ENCODE data around the gene C12orf75. TPM values are rescaled to one million over a fixed set of nuclear protein-coding genes. Genes with fewer than 3 reads are reported as not detected.

Gene C12orf75
- total and polyA plus RNA-seq, 8 donors: 4.9 to 145 (median 43.4) TPM; not detected in 1

GRCh38 chr12:105349138-105349537 is 18.6 kb downstream of the C12orf75 start:
- Histone ChIP-seq H3K36me3 (no peaks in the 10 kb centered on the region), H3K4me3 (no peak overlapping the region), H3K27me3 (no peaks in the 10 kb centered on the region), H3K4me1 (peaks cover 9 to 15% (median 10%) of the 10 kb centered on the region in 4 donors), H3K9me3 (no peaks in the 10 kb centered on the region), H3K27ac (no peak overlapping the region)
- 58 to 80% (median 64%) methylated on average over 1 of the region's 1 CpG for WGBS, 5 donors
- TF ChIP-seq EP300 (IDR thresholded peaks at IDR 0.05): no peak
- no peak for TF ChIP-seq CTCF (IDR thresholded peaks at IDR 0.05)
- TF ChIP-seq POLR2A (IDR thresholded peaks at IDR 0.05): no peak
- no peak for TF ChIP-seq POLR2AphosphoS5 (IDR thresholded peaks at IDR 0.05)
- no peak for DNase-seq
- intact Hi-C loops (cut with DNase I; ENCODE audit: low total_unique reads): no loop called here

- TF ChIP-seq CTCF (IDR thresholded peaks at IDR 0.05) (no peak), POLR2AphosphoS5 (IDR thresholded peaks at IDR 0.05) (no peak), POLR2A (IDR thresholded peaks at IDR 0.05) (no peak), EP300 (IDR thresholded peaks at IDR 0.05) (no peak)
Measured at GRCh38 chr12:105351523-105351922, 21.0 kb downstream of the C12orf75 start.

GRCh38 chr12:105352052-105352451 is 21.6 kb downstream of the C12orf75 start:
- intact Hi-C loops (cut with DNase I; ENCODE audit: low total_unique reads): no loop called here
- no peaks in the 10 kb centered on the region for H3K9me3 ChIP-seq
- no peaks in the 10 kb centered on the region for H3K36me3 ChIP-seq
- TF ChIP-seq EP300 (IDR thresholded peaks at IDR 0.05) (no peak), POLR2A (IDR thresholded peaks at IDR 0.05) (no peak), POLR2AphosphoS5 (IDR thresholded peaks at IDR 0.05) (no peak), CTCF (IDR thresholded peaks at IDR 0.05) (no peak)
- H3K27ac ChIP-seq: no peak overlapping the region
- H3K27me3 ChIP-seq: no peaks in the 10 kb centered on the region
- no peak for DNase-seq
- 87 to 95% (median 92%) methylated on average over 4 of the region's 4 CpGs for WGBS, 5 donors
- no peak overlapping the region for H3K4me3 ChIP-seq
- H3K4me1 ChIP-seq: peaks cover 13 to 23% (median 14%) of the 10 kb centered on the region in 4 donors

More at GRCh38 chr12:105351523-105351922, 21.0 kb downstream of the C12orf75 start:
- Histone ChIP-seq H3K36me3 (no peaks in the 10 kb centered on the region), H3K27me3 (no peaks in the 10 kb centered on the region), H3K27ac (no peak overlapping the region), H3K4me1 (peaks cover 9 to 17% (median 10%) of the 10 kb centered on the region in 4 donors), H3K4me3 (no peak overlapping the region), H3K9me3 (no peaks in the 10 kb centered on the region)
- intact Hi-C loops (cut with DNase I; ENCODE audit: low total_unique reads): no loop called here
- no peak for DNase-seq
- WGBS, 5 donors: 68 to 94% (median 84%) methylated on average over 1 of the region's 1 CpG

GRCh38 chr12:105352940-105353635 is 22.6 kb downstream of the C12orf75 start:
- no peak overlapping the region for H3K4me3 ChIP-seq
- H3K36me3 ChIP-seq: no peaks in the 10 kb centered on the region
- H3K27me3 ChIP-seq: no peaks in the 10 kb centered on the region
- TF ChIP-seq POLR2AphosphoS5 (IDR thresholded peaks at IDR 0.05) (peak in 2 of 3 donors; percentile 8 to 19), CTCF (IDR thresholded peaks at IDR 0.05) (no peak)
- peaks cover 16 to 28% (median 18%) of the 10 kb centered on the region in 4 donors for H3K4me1 ChIP-seq
- DNase-seq: peak in 1 of 2 donors; percentile 58
- H3K9me3 ChIP-seq: no peaks in the 10 kb centered on the region
- 48 to 60% (median 57%) methylated on average over 9 of the region's 9 CpGs for WGBS, 5 donors
- H3K27ac ChIP-seq: peak overlapping the region in 2 of 5 donors; percentile 3 to 64
- intact Hi-C loops (cut with DNase I; ENCODE audit: low total_unique reads): no loop called here
